ENCODE data around the gene GPR27.

The GPR27 gene

GRCh38 chr3:71733319-71733718, 20.3 kb upstream of the GPR27 start:
- DNase-seq = no peak

GRCh38 chr3:71734881-71735280, 18.8 kb upstream of the GPR27 start:
- no peak for DNase-seq

- no peak for DNase-seq
Observed at GRCh38 chr3:71742621-71743020, 11.0 kb upstream of the GPR27 start.

GRCh38 chr3:71744738-71745137, 8.9 kb upstream of the GPR27 start:
- no peak for DNase-seq

- no peak for DNase-seq
Observed at GRCh38 chr3:71751602-71752001, 2.1 kb upstream of the GPR27 start.

GRCh38 chr3:71752831-71753700, 589 bp upstream of the GPR27 start:
- DNase-seq = no peak

GRCh38 chr3:71754610-71755253, 1.1 kb downstream of the GPR27 start:
- DNase-seq = no peak

- no peak for DNase-seq
Observed at GRCh38 chr3:71758091-71758490, 4.4 kb downstream of the GPR27 start.

GRCh38 chr3:71759401-71759800, 5.7 kb downstream of the GPR27 start:
- no peak for DNase-seq

GRCh38 chr3:71760140-71760539, 6.5 kb downstream of the GPR27 start:
- no peak for DNase-seq

- DNase-seq = no peak
Observed at GRCh38 chr3:71763426-71763825, 9.8 kb downstream of the GPR27 start.

GRCh38 chr3:71771126-71771525, 17.5 kb downstream of the GPR27 start:
- DNase-seq = no peak

GRCh38 chr3:71771884-71772283, 18.2 kb downstream of the GPR27 start:
- no peak for DNase-seq

GRCh38 chr3:71776538-71776937, 22.9 kb downstream of the GPR27 start:
- DNase-seq = no peak

GRCh38 chr3:71778353-71778752, 24.7 kb downstream of the GPR27 start:
- no peak for DNase-seq

GRCh38 chr3:71779674-71780377, 26.2 kb downstream of the GPR27 start:
- peak; percentile 96 for DNase-seq

- peak; percentile 39 for DNase-seq
Observed at GRCh38 chr3:71780430-71780829, 26.8 kb downstream of the GPR27 start.

GRCh38 chr3:71783152-71783551, 29.5 kb downstream of the GPR27 start:
- DNase-seq = no peak

GRCh38 chr3:71784201-71784913, 30.7 kb downstream of the GPR27 start:
- no peak for DNase-seq

- no peak for DNase-seq
Observed at GRCh38 chr3:71784914-71785531, 31.4 kb downstream of the GPR27 start, which contains the start of gene PROK2. Gene PROK2, minus strand, starts transcription at chr3:71785148. Its CDS starts 96 bp downstream, at chr3:71785052.

- DNase-seq = no peak
Observed at GRCh38 chr3:71785532-71786216, 32.0 kb downstream of the GPR27 start.

- DNase-seq = no peak
Observed at GRCh38 chr3:71786217-71786549, 32.5 kb downstream of the GPR27 start.

Measured in GF-D8 (cell line).